Ovary (tissue), 3 donors: ENCODE measurements around the gene ARPC4.

Experiments used
- CTCF ChIP-seq, 3 donors: fragments of 450-650 bp in 2 of 3; fragments of 200-600 bp in 1 of 3; IDR thresholded peaks; one replicate each; pipeline versions ENCODE4 v1.5.1 to v1.8.0; 2016 to 2022; ENCODE audit warnings: antibody characterized with exemption in 3 of 3, mild to moderate bottlenecking in 1 of 3
- POLR2A ChIP-seq: fragments of 450-650 bp; IDR thresholded peaks from one replicate; pipeline ENCODE4 v1.6.1; 2017; ENCODE audit warnings: antibody characterized with exemption, mild to moderate bottlenecking, moderate library complexity
- donor health status: DM: no; HTN: no; CAD: no.

- no peak for TF ChIP-seq POLR2A
- no peak for TF ChIP-seq CTCF (IDR thresholded peaks at IDR 0.05)
Observed at GRCh38 chr3:9791127-9791526, 1.8 kb upstream of the ARPC4 start.
